ENCODE results near the gene ERV3-1. TPM values are rescaled to one million over a fixed set of nuclear protein-coding genes. Genes with fewer than 3 reads are reported as not detected.
A peak's percentile ranks its signal among the peaks of the same experiment; 100 is the strongest.
"Not testable (repeated sequence)": the region's sequence is repeated elsewhere in the genome, so short reads cannot be mapped to it uniquely, and the experiment has no call there.

The ERV3-1 gene
- total RNA-seq, 1 donor from 2014 or later = 6.3 TPM

GRCh38 chr7:65007036-65007435 is 549 bp upstream of the ERV3-1 start:
- DNase-seq; intact Hi-C loops (cut with DNase I): not testable (repeated sequence)
- peak; percentile 38 for ATAC-seq (ENCODE audit: poor library complexity)

- no peak for ATAC-seq (ENCODE audit: poor library complexity)
- no peak for DNase-seq
- intact Hi-C loops (cut with DNase I) = no loop called here
Measured at GRCh38 chr7:65004575-65004974, 1.9 kb downstream of the ERV3-1 start.

- ATAC-seq (ENCODE audit: poor library complexity) = no peak
- intact Hi-C loops (cut with DNase I) = no loop called here
- no peak for DNase-seq
Measured at GRCh38 chr7:65002972-65003585, 3.4 kb downstream of the ERV3-1 start.

GRCh38 chr7:65001291-65001814 is 5.1 kb downstream of the ERV3-1 start:
- intact Hi-C loops (cut with DNase I) = no loop called here

GRCh38 chr7:64999165-65000004 is 7.1 kb downstream of the ERV3-1 start:
- ATAC-seq (ENCODE audit: poor library complexity) = no peak
- intact Hi-C loops (cut with DNase I) = no loop called here
- DNase-seq = no peak

More at GRCh38 chr7:65001291-65001814, 5.1 kb downstream of the ERV3-1 start:
- DNase-seq (no peak), ATAC-seq (ENCODE audit: poor library complexity) (no peak)

GRCh38 chr7:64998865-64999164 is 7.7 kb downstream of the ERV3-1 start:
- intact Hi-C loops (cut with DNase I) = no loop called here
- DNase-seq (no peak), ATAC-seq (ENCODE audit: poor library complexity) (no peak)

- DNase-seq (no peak), ATAC-seq (ENCODE audit: poor library complexity) (peak; percentile 78)
- intact Hi-C loops (cut with DNase I) = no loop called here
Measured at GRCh38 chr7:64997927-64998391, 8.5 kb downstream of the ERV3-1 start.

- ATAC-seq (ENCODE audit: poor library complexity) = peak; percentile 68
- no peak for DNase-seq
- intact Hi-C loops (cut with DNase I) = no loop called here
Measured at GRCh38 chr7:64997164-64997908, 9.2 kb downstream of the ERV3-1 start.

GRCh38 chr7:64996305-64996704 is 10.2 kb downstream of the ERV3-1 start:
- ATAC-seq (ENCODE audit: poor library complexity) (no peak), DNase-seq (no peak)
- intact Hi-C loops (cut with DNase I) = no loop called here

GRCh38 chr7:64993901-64994300 is 12.6 kb downstream of the ERV3-1 start:
- no peak for ATAC-seq (ENCODE audit: poor library complexity)
- intact Hi-C loops (cut with DNase I) = no loop called here

GRCh38 chr7:64992971-64993370 is 13.5 kb downstream of the ERV3-1 start:
- ATAC-seq (ENCODE audit: poor library complexity) (no peak), DNase-seq (no peak)
- intact Hi-C loops (cut with DNase I) = no loop called here

More at GRCh38 chr7:64993901-64994300, 12.6 kb downstream of the ERV3-1 start:
- no peak for DNase-seq

GRCh38 chr7:64990936-64991335 is 15.6 kb downstream of the ERV3-1 start, which contains the start of gene ZNF117:
Gene ZNF117 (minus strand): TSS chr7:64991036.
- intact Hi-C loops (cut with DNase I) = no loop called here
- DNase-seq (no peak), ATAC-seq (ENCODE audit: poor library complexity) (no peak)

- intact Hi-C loops (cut with DNase I) = no loop called here
- DNase-seq (no peak), ATAC-seq (ENCODE audit: poor library complexity) (no peak)
Measured at GRCh38 chr7:64990216-64990615, 16.3 kb downstream of the ERV3-1 start.

GRCh38 chr7:64978497-64979203 is 27.8 kb downstream of the ERV3-1 start:
- intact Hi-C loops (cut with DNase I) = no loop called here

GRCh38 chr7:64965594-64965993 is 40.9 kb downstream of the ERV3-1 start:
- intact Hi-C loops (cut with DNase I) = no loop called here
- ATAC-seq (ENCODE audit: poor library complexity) (no peak), DNase-seq (no peak)

More at GRCh38 chr7:64978497-64979203, 27.8 kb downstream of the ERV3-1 start:
- DNase-seq (no peak), ATAC-seq (ENCODE audit: poor library complexity) (no peak)

GRCh38 chr7:64959072-64959747 is 47.3 kb downstream of the ERV3-1 start:
- intact Hi-C loops (cut with DNase I) = no loop called here
- ATAC-seq (ENCODE audit: poor library complexity) = no peak
- DNase-seq = no peak

- intact Hi-C loops (cut with DNase I) = loop anchor here (5.0 kb wide), 1 partner anchor 356 kb away; no protein-coding TSS in a partner anchor
- DNase-seq (no peak), ATAC-seq (ENCODE audit: poor library complexity) (peak; percentile 63)
Measured at GRCh38 chr7:64951250-64951848, 55.1 kb downstream of the ERV3-1 start.
